GM12878 (cell line): Measurements from ENCODE around the gene LYL1. TPM values are rescaled to one million over a fixed set of nuclear protein-coding genes. Genes with fewer than 3 reads are reported as not detected.

Experiments
- ATAC-seq: fragments of 200-7000 bp; cut with Tn5 transposase; 3 replicates; pipeline ENCODE4 v1.9.1; 2020; ENCODE audit warnings: mild to moderate bottlenecking, moderate library complexity
- BruUV-seq: library from RNA; stranded (reverse); fragments of 400-500 nt; replicated peaks from 2 replicates; lab custom pipeline; 2021; lab: Mats Ljungman, UMichigan
- CTCF ChIA-PET: fragments of 300-600 bp; sonication (Branson Sonifier 250); formaldehyde crosslinking; extraction: SDS; loops from one replicate; lab custom pipeline; 2021; ENCODE audit warnings: inconsistent platforms; lab: Yijun Ruan, JAX
- POLR2A ChIA-PET: fragments of 350-600 bp; formaldehyde crosslinking; extraction: SDS; loops from one replicate; lab custom pipeline; 2021; ENCODE audit warnings: inconsistent platforms; lab: Charles Lee
- RAD21 ChIA-PET: fragments of 300-600 bp; sonication (Branson Sonifier 250); formaldehyde crosslinking; loops from one replicate; lab custom pipeline; 2023; ENCODE audit warnings: antibody characterized with exemption; ENCODE audit not compliant: unreplicated experiment; lab: Charles Lee
- SMC1A ChIA-PET: fragments of 300-600 bp; sonication (Branson Sonifier 250); formaldehyde crosslinking; loops from one replicate; lab custom pipeline; 2023; ENCODE audit not compliant: unreplicated experiment, uncharacterized antibody; lab: Charles Lee
- DNase-seq: peaks from one replicate; pipeline ENCODE4 v3.0.0-alpha.2; 2011; ENCODE audit warnings: low read depth, low spot score
- FAIRE-seq: peaks from 3 replicates; lab custom pipeline; 2011; peaks lifted over from hg19 to GRCh38; lab: Jason Lieb, UNC
- H2AFZ ChIP-seq: 2 replicates; pipeline ENCODE4 v1.6.0; 2011; ENCODE audit warnings: low read depth, low read length, control low read depth; ENCODE audit not compliant: control insufficient read depth
- H3K27ac ChIP-seq: 2 replicates; pipeline ENCODE4 v1.5.1; 2011; ENCODE audit warnings: control low read depth; ENCODE audit not compliant: control insufficient read depth, insufficient read depth
- H3K27me3 ChIP-seq, 2 experiments: replicated peaks in 1 of 2; 2 replicates each; pipeline versions ENCODE4 v1.6.0 to v1.6.1; 2011; ENCODE audit warnings: low read length in 1 of 2; ENCODE audit not compliant: control insufficient read depth in 2 of 2, insufficient read depth in 2 of 2
- H3K36me3 ChIP-seq, 2 experiments: 2 replicates each; pipeline ENCODE4 v1.5.1; 2011; ENCODE audit warnings: low read length in 1 of 2; ENCODE audit not compliant: control insufficient read depth in 2 of 2, insufficient read depth in 2 of 2
- H3K4me1 ChIP-seq: 2 replicates; pipeline ENCODE4 v1.6.1; 2011; ENCODE audit warnings: mild to moderate bottlenecking, low read length, moderate library complexity, mixed read lengths; ENCODE audit not compliant: control insufficient read depth, insufficient read depth
- H3K4me2 ChIP-seq: 2 replicates; pipeline ENCODE4 v1.6.0; 2011; ENCODE audit warnings: control low read depth; ENCODE audit not compliant: control insufficient read depth, insufficient read depth
- H3K4me3 ChIP-seq: fragments of 200-600 bp; sonication (generic); 2 replicates; pipeline ENCODE4 v1.5.1; 2016
- H3K79me2 ChIP-seq: 2 replicates; pipeline ENCODE4 v1.6.0; 2011; ENCODE audit warnings: low read length; ENCODE audit not compliant: control insufficient read depth, insufficient read depth
- H3K9ac ChIP-seq: 2 replicates; pipeline ENCODE4 v1.8.0; 2011; ENCODE audit warnings: low read length, control low read depth, mixed read lengths; ENCODE audit not compliant: control insufficient read depth, insufficient read depth
- H3K9me3 ChIP-seq: replicated peaks from 3 replicates; pipeline ENCODE4 v1.5.1; 2011; ENCODE audit warnings: mild to moderate bottlenecking, low read length; ENCODE audit not compliant: control insufficient read depth, insufficient read depth
- H4K20me1 ChIP-seq: 2 replicates; pipeline ENCODE4 v1.6.0; 2011; ENCODE audit not compliant: control insufficient read depth, insufficient read depth
- CBX5 ChIP-seq: sonication (generic); IDR thresholded peaks from 2 replicates; pipeline ENCODE4 v1.6.1; 2016; ENCODE audit warnings: low read depth, moderate library complexity, mild to moderate bottlenecking, inconsistent platforms
- DPF2 ChIP-seq: fragments of 450-650 bp; IDR thresholded peaks from 2 replicates; pipeline ENCODE4 v1.6.1; 2017; ENCODE audit warnings: mild to moderate bottlenecking
- EP300 ChIP-seq, 2 experiments: fragments of 150-350 bp in 1 of 2; IDR thresholded peaks; 2 replicates each; pipeline ENCODE4 v1.6.1; 2011 to 2012; ENCODE audit warnings: low read depth in 2 of 2, low read length in 2 of 2, borderline replicate concordance in 1 of 2, improper control_type of control experiment in 1 of 2, inconsistent platforms in 1 of 2; ENCODE audit not compliant: control insufficient read depth in 1 of 2
- ESRRA ChIP-seq: IDR thresholded peaks from 2 replicates; pipeline ENCODE4 v1.6.1; 2012; ENCODE audit warnings: mild to moderate bottlenecking, low read length, improper control_type of control experiment
- FOS ChIP-seq: IDR thresholded peaks from 3 replicates; pipeline ENCODE4 v1.6.1; 2011; ENCODE audit warnings: borderline replicate concordance; ENCODE audit not compliant: insufficient read length; ENCODE audit errors: extremely low read depth
- KDM1A ChIP-seq: fragments of 200-600 bp; sonication (generic); IDR thresholded peaks from 2 replicates; pipeline ENCODE4 v1.6.1; 2016; ENCODE audit warnings: borderline replicate concordance
- MXI1 ChIP-seq: fragments of 150-350 bp; IDR thresholded peaks from 2 replicates; pipeline ENCODE4 v1.6.1; 2011; ENCODE audit warnings: low read depth, mild to moderate bottlenecking, inconsistent platforms, low read length, improper control_type of control experiment
- NFYB ChIP-seq: IDR thresholded peaks from 2 replicates; pipeline ENCODE4 v1.6.1; 2011; ENCODE audit warnings: low read depth, mild to moderate bottlenecking, low read length, improper control_type of control experiment, moderate library complexity; ENCODE audit not compliant: insufficient read depth
- POLR2A ChIP-seq: IDR thresholded peaks from 2 replicates; pipeline ENCODE4 v1.6.1; 2011; ENCODE audit warnings: low read depth, mild to moderate bottlenecking, low read length
- RCOR1 ChIP-seq: conservative IDR thresholded peaks from 2 replicates; pipeline ENCODE4 v1.6.1; 2012; ENCODE audit warnings: low read depth, low read length, improper control_type of control experiment
- RELA ChIP-seq: fragments of 450-650 bp; IDR thresholded peaks from 2 replicates; pipeline ENCODE4 v1.8.0; 2014; ENCODE audit warnings: borderline replicate concordance; ENCODE audit not compliant: partially characterized antibody
- SIN3A ChIP-seq: IDR thresholded peaks from 2 replicates; pipeline ENCODE4 v1.6.1; 2012; ENCODE audit warnings: low read depth, low read length, improper control_type of control experiment
- STAT3 ChIP-seq: IDR thresholded peaks from 2 replicates; pipeline ENCODE4 v1.6.1; 2011; ENCODE audit warnings: low read depth, low read length, improper control_type of control experiment
- TBL1XR1 ChIP-seq: IDR thresholded peaks from 2 replicates; pipeline ENCODE4 v1.6.1; 2012; ENCODE audit warnings: low read depth, low read length, improper control_type of control experiment
- ZNF274 ChIP-seq: IDR thresholded peaks from one replicate; pipeline ENCODE4 v1.8.0; 2011; ENCODE audit not compliant: insufficient read length, insufficient read depth
- WGBS: methylation state at CpG from one replicate; pipeline ENCODE4 v1.1.6; 2016; ENCODE audit warnings: low lambda C conversion rate; ENCODE audit not compliant: insufficient replicate concordance, insufficient coverage; ENCODE audit errors: missing lambda C conversion rate; 5-methylcytosine and 5-hydroxymethylcytosine counted together
- in situ Hi-C: fragments of 300-500 bp; cut with MboI; formaldehyde crosslinking; loops from 9 replicates; pipeline ENCODE4 v1.14.3; 2018; ENCODE audit warnings: mixed read lengths
- intact Hi-C: fragments of 100-400 bp; cut with micrococcal nuclease; formaldehyde crosslinking; loops from one replicate; pipeline ENCODE4 v1.14.2; 2022; ENCODE audit not compliant: unreplicated experiment
- polyA plus RNA-seq, 11 experiments: library from polyadenylated mRNA; depleted of rRNA in 4 of 11; unstranded in 6 of 11; stranded (reverse) in 5 of 11; fragments of >200 nt; fragmentation: Nextera tagmentation in 4 of 11; fragmentation: Illumina TruSeq in 1 of 11; extraction: Ambion mirVana in 4 of 11; extraction: Trizol in 1 of 11; gene quantifications; 1 replicate in 1 of 11; 2 replicates in 10 of 11; pipeline versions ENCODE4 v1.2.1 to v1.2.3, GENCODE V29; 2011 to 2016; ENCODE audit warnings: inconsistent platforms in 2 of 11, missing spikeins in 2 of 11, low read depth in 1 of 11
- total RNA-seq, 4 experiments: library from RNA; depleted of rRNA in 3 of 4; stranded (reverse); fragments of >200 nt in 3 of 4; fragmentation: Illumina TruSeq in 1 of 4; extraction: Trizol in 1 of 4; gene quantifications; 2 replicates each; pipeline versions ENCODE4 v1.2.1 to v1.2.3, GENCODE V29; 2013 to 2021
- TF ChIP-seq, protein P1 (sequence below): IDR thresholded peaks from 2 replicates; pipeline ENCODE4 v1.6.1; 2012; ENCODE audit warnings: low read depth, low read length, improper control_type of control experiment
- TF ChIP-seq, protein P2 (sequence below): fragments of 450-650 bp; IDR thresholded peaks from 2 replicates; pipeline ENCODE4 v1.6.1; 2017; ENCODE audit warnings: mild to moderate bottlenecking
- TF ChIP-seq, protein P3 (sequence below): IDR thresholded peaks from 2 replicates; pipeline ENCODE4 v1.6.1; 2012; ENCODE audit warnings: low read depth, low read length, improper control_type of control experiment
- TF ChIP-seq, protein P4 (sequence below): IDR thresholded peaks from 2 replicates; pipeline ENCODE4 v1.6.1; 2011; ENCODE audit warnings: borderline replicate concordance, low read depth, mild to moderate bottlenecking, moderate library complexity, mixed read lengths, low read length; ENCODE audit not compliant: insufficient read depth; ENCODE audit errors: extremely low read length
- TF ChIP-seq, protein P5 (sequence below): fragments of 450-650 bp; IDR thresholded peaks from 2 replicates; pipeline ENCODE4 v1.6.1; 2014; ENCODE audit warnings: mild to moderate bottlenecking

LYL1 gene
- total and polyA plus RNA-seq, 10 of the 15 experiments (the other 5 are each of a cell fraction or from before 2014, with no cell fraction given), result 0.10 to 34.8 (median 4.4) TPM

DNA sequence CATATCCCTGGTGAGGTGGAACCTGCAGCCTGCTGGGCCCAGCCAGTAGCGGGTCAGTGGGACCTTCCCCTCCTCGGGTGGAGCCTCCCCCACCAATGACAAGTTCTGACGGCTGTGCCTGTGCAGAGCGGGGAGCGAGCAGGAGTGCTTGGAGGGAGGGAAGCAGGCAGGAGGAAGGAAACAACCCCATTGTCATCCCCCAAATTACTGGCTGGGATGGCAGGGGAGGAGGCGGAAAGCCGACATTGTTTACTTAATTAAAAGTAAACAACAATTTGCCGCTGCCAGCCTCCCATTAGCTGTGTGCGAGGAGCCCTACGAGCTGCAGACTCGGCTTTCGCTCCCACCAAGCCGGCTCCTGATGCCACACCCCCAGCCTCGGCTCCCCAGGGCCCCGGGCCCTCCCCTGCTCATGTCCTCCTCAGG lies 45.5 kb downstream of the LYL1 start:
- Histone ChIP-seq H3K4me2 (no peak overlapping the region), H3K4me3 (no peak overlapping the region), H4K20me1 (no peaks in the 10 kb centered on the region), H2AFZ (no peak overlapping the region), H3K4me1 (no peaks in the 10 kb centered on the region), H3K36me3 (no peaks in the 10 kb centered on the region), H3K27ac (no peak overlapping the region), H3K9ac (no peak overlapping the region), H3K27me3 (peaks cover 6 to 7% of the 10 kb centered on the region in 2 experiments), H3K9me3 (no peaks in the 10 kb centered on the region), H3K79me2 (no peaks in the 10 kb centered on the region)
- no peak for FAIRE-seq
- no peak for TF ChIP-seq NFYB
- TF ChIP-seq ZNF274, result no peak
- no peak for TF ChIP-seq DPF2
- no peak for TF ChIP-seq EP300 (IDR thresholded peaks at IDR 0.05; ENCODE audit: borderline replicate concordance in 1 of 2, control insufficient read depth in 1 of 2, low read depth in 2 of 2, low read length in 2 of 2)
- no peak for TF ChIP-seq RELA
- no peak for TF ChIP-seq KDM1A
- no peak for TF ChIP-seq RCOR1
- TF ChIP-seq CBX5, result no peak
- TF ChIP-seq, protein P1, sequence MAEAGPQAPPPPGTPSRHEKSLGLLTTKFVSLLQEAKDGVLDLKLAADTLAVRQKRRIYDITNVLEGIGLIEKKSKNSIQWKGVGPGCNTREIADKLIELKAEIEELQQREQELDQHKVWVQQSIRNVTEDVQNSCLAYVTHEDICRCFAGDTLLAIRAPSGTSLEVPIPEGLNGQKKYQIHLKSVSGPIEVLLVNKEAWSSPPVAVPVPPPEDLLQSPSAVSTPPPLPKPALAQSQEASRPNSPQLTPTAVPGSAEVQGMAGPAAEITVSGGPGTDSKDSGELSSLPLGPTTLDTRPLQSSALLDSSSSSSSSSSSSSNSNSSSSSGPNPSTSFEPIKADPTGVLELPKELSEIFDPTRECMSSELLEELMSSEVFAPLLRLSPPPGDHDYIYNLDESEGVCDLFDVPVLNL, result no peak
- TF ChIP-seq, protein P2, sequence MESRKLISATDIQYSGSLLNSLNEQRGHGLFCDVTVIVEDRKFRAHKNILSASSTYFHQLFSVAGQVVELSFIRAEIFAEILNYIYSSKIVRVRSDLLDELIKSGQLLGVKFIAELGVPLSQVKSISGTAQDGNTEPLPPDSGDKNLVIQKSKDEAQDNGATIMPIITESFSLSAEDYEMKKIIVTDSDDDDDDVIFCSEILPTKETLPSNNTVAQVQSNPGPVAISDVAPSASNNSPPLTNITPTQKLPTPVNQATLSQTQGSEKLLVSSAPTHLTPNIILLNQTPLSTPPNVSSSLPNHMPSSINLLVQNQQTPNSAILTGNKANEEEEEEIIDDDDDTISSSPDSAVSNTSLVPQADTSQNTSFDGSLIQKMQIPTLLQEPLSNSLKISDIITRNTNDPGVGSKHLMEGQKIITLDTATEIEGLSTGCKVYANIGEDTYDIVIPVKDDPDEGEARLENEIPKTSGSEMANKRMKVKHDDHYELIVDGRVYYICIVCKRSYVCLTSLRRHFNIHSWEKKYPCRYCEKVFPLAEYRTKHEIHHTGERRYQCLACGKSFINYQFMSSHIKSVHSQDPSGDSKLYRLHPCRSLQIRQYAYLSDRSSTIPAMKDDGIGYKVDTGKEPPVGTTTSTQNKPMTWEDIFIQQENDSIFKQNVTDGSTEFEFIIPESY, result no peak
- TF ChIP-seq SIN3A, result no peak
- TF ChIP-seq STAT3, result no peak
- TF ChIP-seq, protein P3, sequence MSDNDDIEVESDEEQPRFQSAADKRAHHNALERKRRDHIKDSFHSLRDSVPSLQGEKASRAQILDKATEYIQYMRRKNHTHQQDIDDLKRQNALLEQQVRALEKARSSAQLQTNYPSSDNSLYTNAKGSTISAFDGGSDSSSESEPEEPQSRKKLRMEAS, result no peak
- TF ChIP-seq TBL1XR1, result no peak
- no peak for TF ChIP-seq POLR2A
- TF ChIP-seq, protein P4, sequence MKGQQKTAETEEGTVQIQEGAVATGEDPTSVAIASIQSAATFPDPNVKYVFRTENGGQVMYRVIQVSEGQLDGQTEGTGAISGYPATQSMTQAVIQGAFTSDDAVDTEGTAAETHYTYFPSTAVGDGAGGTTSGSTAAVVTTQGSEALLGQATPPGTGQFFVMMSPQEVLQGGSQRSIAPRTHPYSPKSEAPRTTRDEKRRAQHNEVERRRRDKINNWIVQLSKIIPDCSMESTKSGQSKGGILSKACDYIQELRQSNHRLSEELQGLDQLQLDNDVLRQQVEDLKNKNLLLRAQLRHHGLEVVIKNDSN, result no peak
- TF ChIP-seq FOS, result no peak
- no peak for TF ChIP-seq MXI1
- TF ChIP-seq ESRRA, result no peak
- TF ChIP-seq, protein P5, sequence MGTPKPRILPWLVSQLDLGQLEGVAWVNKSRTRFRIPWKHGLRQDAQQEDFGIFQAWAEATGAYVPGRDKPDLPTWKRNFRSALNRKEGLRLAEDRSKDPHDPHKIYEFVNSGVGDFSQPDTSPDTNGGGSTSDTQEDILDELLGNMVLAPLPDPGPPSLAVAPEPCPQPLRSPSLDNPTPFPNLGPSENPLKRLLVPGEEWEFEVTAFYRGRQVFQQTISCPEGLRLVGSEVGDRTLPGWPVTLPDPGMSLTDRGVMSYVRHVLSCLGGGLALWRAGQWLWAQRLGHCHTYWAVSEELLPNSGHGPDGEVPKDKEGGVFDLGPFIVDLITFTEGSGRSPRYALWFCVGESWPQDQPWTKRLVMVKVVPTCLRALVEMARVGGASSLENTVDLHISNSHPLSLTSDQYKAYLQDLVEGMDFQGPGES, result no peak
- no peak for DNase-seq
- ChIA-PET RAD21 (interaction anchor here (1.4 to 1.9 kb wide), 2 partner anchors 24 to 80 kb away, joined by 4 read pairs; no protein-coding TSS in a partner anchor), SMC1A (interaction anchor here (0.9 kb wide), 1 partner anchor 76 kb away, joined by 3 read pairs; no protein-coding TSS in a partner anchor), CTCF (interaction anchor here (0.9 to 10.9 kb wide), 4 partner anchors 77 to 1246 kb away, joined by 3 to 247 read pairs (median 3); partner anchors contain the start of gene GCDH), POLR2A (interaction anchor here (0.5 kb wide), 2 partner anchors 123 to 1311 kb away, joined by 3 to 4 read pairs; no protein-coding TSS in a partner anchor)
- no TSS peak for BruUV-seq
- no peak for ATAC-seq
- in situ Hi-C loops, result no loop called here
- 50% methylated on average over 15 of the region's 15 CpGs for WGBS
- intact Hi-C loops, result no loop called here
